GOT3 (cell line): Measurements from ENCODE around the gene FIGN.

Source experiments
- DNase-seq: peaks from one replicate; lab custom pipeline; 2025; ENCODE audit warnings: mixed read lengths; lab: John Stamatoyannopoulos, UW

FIGN gene, protein sequence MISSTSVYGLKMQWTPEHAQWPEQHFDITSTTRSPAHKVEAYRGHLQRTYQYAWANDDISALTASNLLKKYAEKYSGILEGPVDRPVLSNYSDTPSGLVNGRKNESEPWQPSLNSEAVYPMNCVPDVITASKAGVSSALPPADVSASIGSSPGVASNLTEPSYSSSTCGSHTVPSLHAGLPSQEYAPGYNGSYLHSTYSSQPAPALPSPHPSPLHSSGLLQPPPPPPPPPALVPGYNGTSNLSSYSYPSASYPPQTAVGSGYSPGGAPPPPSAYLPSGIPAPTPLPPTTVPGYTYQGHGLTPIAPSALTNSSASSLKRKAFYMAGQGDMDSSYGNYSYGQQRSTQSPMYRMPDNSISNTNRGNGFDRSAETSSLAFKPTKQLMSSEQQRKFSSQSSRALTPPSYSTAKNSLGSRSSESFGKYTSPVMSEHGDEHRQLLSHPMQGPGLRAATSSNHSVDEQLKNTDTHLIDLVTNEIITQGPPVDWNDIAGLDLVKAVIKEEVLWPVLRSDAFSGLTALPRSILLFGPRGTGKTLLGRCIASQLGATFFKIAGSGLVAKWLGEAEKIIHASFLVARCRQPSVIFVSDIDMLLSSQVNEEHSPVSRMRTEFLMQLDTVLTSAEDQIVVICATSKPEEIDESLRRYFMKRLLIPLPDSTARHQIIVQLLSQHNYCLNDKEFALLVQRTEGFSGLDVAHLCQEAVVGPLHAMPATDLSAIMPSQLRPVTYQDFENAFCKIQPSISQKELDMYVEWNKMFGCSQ

DNA sequence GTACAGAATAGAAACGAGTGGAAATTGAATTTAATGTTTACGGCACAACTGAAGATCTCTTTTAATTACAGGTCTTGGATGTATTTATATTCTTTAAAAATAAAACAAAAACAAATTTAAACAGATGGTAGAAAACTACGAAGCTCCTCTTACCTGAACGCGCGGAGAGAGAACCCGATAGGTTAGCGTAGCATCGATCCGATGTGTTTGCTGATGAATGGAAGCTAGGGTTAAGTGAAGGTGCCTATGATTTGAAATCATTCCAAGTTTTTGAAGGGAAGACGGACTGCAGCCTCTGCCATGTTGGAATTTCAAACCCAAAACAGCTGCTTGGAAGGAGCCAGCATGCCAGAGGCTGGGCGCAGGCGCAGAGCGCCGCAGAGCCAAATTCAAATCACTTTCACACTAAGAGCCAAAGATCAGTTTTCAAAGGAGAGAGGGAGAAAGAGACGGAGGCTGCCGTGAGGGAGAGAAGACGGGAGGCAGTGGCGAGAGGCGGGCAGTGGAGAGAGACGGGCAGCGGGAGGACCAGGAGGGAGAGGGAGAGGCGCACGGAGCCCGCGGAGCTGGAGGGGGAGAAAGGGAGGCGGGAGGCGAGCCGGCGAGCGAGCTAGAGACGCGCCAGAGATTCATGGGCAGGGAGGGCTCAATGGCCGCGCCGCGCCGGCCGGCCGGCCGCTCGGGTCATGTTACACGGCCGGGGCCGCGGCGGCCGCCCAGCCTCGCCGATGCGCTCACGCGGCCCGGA, at the start of gene FIGN:
Gene FIGN (minus strand): TSS at position 324 of the 748 bp plus-strand sequence. CDS start 1,081 bp downstream, outside the sequence.
- peak; percentile 36 for DNase-seq

DNA sequence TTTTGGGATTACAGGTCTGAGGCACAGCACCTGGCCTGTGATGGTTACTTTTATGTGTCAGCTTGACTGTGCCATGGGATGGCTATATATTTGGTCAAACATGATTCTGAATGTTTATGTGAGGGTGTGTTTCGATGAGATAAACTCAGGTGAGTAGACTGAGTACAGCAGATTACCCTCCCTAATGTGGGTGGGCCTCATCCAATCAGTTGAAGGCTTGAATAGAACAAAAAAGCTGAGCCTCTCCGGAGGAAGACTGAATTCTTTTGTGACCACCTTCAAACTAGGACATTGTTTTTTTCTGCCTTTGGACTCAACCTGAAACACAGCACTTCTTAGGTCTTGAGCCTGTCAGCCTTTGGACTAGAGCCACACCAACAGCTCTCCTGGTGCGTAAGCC, 49.4 kb upstream of the FIGN start:
- DNase-seq = no peak

DNA sequence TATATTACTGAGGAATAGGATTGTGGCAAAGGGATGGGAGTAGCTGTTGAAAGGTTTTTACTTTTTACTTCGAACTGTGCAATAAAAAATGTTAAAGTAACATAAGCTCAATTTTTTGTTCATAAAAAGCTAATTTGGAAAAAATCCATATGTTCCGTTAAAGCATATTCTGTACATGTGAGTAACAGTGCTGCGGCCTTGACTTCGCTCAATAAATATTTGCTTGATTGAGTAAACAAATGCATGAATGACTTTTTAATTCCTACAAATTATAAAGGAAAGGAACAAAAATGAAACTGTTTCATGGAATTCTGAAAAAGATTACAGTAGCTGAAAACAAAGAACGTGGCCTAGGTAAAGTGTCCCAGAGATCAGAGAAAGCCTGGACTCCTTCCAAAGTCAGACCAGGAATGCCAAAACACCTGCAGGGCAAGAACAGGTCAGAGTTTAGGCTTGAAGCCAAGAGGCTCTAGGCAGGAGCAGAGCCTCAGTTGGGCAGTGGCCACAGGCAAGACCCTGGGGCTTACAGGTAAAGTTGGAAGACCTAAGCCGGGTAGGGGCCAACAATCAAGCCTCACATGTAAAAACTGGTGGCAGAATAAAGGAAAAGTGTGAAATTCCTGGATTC, 44.3 kb upstream of the FIGN start:
- DNase-seq = no peak

DNA sequence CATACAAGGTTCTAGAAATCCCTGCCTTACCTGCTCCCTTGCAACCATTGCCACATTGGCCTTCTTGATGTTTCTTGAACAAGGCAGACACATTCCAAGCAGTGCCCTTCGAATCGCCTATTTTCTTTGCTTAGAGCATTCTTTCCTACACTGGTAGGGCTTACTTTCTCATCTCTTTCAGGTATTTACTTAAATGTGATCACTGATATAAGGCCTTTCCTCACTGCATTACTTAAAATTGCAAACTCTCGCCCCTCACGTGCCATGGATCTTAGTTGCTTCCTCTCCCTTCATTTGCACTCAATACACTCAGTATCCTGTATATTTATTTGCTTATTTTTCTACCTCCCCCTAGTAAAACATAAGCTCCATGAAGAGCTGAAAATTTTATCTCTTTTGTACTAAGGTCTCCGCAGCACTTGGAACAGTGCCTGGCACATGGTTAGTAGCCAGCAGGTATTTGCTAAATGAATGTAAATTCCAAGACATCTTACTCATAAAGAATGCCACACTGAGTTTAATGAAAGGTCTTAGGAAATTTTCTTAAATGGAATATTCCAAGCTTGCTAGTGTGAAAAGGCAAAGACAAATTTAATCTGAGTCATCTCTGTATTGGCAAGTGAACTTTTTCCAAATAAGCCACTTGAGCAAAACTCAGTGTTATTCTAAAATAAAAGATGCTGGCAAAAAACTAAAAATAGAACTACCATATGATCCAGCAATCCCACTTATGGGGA, 42.4 kb upstream of the FIGN start:
- no peak for DNase-seq

DNA sequence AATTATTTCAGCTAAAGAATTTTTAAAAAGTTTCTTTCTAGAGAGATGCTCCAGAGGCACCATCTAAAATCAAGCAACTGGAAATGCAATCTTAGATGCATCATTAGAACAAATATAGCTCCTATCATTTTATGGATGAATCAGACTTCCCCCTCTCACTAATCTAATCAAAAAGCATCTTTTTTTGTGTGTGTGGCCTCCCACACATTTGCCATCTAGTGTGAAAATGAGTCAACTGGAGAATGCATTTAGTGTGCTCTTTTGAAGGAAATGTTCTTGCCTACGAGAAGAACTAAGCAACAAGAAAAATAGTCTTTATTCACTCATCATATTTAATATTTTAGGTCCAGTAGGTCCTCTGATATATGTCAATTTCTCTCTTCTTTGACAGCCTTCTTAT, 39.5 kb upstream of the FIGN start:
- no peak for DNase-seq

DNA sequence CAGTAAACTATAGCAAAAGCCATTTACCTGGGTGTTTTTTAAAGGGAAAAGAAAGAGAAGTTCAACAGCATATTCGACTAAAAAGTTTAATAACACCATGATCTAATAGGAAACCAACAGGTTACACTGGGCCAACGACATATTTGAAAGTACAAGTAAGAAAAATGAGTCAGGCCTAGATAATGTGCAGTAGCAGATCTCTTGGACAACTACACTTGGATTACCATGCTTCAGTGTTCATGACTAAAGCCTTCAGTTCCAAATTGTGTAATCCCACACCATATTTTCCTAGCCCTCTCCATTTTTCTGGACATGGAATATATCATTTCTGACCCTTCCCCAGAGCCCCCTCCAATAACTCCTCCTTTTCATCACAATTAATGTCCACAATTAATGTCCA, 39.1 kb upstream of the FIGN start:
- no peak for DNase-seq

DNA sequence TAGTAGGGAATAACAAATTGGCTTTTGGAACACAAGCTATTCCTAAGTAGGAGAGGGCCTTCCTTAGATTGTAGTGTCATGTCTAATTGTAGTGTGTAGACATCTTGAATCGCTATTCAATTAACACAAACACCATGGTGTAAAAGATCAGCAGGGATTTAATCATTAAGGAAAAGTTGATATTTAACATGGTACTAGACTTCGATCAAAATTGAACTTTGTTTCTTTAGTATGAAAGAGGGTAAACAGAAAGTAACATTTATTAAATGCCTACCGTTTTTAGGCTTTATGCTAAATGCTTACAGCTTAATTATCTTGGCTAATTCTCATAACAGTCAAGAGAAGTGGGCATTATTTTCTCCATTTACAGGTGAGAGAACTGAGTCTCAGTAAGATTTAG, 37.5 kb upstream of the FIGN start:
- DNase-seq = no peak

DNA sequence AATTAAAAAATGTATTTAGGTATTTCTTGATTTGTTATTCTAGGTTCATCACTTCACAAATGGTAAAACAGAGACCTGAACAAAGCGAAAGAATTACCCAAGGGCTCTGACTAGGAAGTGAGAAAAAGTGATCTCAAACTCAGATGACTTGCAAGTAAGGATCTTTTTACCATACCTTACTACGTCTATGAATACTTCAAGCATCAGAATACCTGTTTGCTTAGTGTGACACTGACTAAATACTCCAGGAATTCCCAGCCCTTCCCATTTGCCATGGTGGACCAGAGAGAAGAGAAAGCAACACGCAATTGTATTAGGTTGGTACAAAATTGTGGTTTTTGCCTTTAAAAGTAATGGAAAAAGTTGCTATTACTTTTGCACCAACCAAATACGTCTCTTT, 35.8 kb upstream of the FIGN start:
- DNase-seq = no peak

DNA sequence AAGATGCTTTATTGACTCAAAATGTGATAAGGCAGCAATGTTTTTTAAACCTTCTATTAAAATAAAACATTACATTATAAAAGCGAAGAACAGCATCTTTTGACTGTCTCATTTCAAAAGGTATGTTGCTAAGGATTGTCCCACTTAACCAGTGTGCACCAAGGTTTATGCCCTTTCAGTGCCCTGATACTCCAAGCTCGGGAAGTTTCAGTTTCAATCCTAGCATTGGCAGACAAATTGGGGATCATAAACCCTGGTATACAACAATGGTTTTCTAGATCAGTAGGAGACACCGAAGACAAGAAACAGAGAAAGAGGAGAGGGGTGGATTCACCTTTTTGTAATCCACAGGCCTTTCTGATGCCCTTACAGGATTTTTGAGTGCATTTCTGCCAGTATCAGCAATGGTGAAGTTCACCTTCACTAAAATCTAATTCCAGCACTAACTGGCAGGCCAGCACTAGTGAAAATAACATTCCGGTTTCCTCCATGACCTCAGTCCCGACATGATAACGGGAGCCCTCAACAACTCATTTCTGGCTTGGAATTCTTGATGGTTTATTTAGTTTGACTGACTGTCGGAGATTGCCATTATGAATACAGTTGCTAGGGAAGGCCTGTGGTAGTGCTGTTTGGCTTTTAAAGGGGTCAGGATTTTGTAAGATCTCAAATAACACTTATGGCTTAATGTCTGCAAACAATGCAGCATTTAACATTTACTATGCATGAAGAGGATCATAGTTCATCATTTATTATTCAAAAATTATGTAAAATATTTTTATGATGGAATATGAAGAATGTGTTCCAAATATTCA, 33.3 kb upstream of the FIGN start:
- no peak for DNase-seq

DNA sequence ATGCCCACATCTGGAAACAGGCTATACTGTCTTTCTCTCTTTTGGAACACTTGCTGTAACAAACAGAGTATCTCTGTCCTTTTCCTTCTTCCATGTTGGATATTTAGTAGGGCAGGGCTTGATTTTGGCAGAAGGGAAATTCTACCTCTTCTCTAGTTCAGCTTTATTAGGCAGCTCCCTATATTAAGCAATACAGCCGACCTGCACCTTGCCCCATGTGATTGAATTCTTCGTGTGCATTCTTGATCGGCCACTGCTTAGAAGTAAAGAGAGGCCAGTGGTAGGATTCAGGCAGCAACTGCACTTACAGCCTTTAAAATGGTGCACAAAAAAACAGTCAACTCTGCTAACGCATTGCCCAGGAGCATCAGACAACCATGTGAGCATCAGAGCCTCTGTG, 31.3 kb upstream of the FIGN start:
- no peak for DNase-seq

DNA sequence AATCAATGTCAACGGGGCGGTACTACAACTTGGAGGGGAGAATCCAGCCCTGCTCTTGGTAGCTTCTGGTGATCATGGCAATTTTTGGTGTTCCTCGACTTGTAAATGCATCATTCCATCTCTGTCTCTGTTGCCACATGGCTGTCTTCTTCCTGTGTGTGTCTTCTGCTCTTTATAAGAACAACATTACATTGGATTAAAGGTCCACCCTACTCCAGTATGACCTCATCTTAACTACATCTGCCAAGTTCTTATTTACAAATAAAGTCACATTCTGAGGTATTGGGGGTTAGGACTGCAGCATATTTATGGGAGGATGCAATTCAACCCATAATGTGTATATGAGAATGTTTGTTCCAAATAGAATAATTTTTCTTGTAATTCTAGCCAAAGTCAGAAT, 28.8 kb upstream of the FIGN start:
- DNase-seq = no peak

DNA sequence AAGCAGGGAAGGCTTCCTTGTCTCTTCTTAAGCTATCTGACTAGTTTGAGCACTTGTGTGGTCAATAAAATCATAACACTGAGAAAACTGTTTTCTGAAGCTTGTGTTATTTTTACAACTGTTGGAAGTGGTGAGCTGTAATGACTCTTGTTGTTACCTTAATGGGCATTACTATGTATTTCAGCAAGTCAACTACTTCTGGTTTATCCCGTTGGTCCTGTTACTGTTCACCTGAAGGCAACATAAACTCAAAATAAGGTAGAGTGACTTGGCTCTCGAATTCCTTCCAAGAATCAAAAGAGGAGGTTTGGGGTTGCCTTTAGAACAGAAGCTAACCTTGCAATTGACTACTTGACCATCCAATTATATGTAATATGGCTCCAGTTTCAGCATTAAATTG, 23.2 kb upstream of the FIGN start:
- DNase-seq = no peak

DNA sequence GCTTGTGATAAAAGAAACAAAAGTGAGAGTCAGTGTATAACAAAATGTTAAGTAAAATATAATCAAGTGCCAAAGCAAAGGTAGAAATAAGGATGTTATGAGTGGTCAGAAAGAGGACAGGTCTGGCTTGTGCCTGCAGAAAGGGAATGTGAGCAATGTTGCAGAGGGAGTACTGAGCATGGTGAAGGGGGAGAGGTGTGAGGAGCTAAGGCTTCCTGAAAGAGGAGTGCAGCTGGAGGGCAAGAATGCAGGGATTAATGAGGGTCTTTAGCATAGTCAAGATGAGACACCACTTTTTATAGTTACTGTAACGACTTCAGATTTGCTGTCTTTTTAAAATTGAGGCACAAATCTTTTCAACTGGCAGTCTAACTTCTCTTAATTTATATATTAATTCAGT, 22.0 kb upstream of the FIGN start:
- DNase-seq = no peak

DNA sequence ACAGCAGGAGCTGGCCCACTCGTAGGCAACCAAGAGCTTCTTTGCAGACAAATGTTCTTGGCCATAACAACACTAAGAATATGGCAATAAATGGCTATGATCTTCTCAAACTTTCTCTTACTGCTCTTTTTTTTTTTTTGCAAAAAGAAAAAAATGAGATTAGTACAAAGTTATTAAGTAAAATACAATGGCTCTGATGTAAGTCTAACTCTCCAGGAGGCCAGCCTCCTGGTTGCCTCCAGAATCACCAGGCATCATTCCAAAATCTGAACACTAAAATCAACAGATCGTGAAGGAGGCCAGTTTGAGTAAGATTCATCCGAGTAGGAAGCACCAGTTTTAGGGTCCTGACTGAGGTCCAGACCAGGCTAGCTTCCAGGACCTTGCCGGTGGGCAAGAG, 20.8 kb upstream of the FIGN start:
- no peak for DNase-seq

DNA sequence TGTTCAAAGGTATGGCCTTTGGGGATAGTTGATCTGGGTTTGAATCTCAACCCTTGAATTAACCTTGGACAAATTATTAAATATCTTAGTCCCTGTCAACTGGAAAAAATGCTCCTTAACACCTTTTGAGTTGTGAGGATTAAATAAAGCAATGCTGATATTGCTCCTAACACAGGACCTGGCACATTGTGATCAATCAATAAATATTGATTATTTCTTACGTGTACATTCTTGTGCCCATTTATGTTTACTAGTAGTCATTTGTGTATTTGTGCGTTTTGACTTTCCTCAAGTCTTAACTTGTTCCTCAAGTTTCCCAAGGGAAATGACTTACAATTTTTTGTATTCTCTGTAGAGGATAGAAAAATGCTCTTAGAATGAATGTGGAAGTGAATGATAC, 19.6 kb upstream of the FIGN start:
- DNase-seq = no peak

DNA sequence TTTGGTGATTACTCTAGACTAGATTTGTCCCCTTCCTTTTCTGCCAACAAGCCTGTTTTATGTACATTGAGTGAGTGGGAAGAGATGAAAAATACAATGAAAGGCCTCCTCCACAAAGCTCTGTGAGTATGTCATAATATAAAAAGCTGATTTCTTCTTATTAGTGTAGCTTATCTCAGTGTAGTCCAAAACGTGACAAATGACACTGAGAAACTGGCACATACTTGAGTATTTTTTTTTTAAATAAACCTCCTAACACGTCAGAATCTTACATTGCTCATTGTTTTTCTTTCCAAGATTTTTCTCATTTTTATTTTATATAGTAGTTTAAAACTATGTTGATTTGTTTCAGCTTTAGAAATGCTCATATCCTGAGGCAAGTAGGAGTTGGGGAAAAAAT, 17.9 kb upstream of the FIGN start:
- DNase-seq = no peak

DNA sequence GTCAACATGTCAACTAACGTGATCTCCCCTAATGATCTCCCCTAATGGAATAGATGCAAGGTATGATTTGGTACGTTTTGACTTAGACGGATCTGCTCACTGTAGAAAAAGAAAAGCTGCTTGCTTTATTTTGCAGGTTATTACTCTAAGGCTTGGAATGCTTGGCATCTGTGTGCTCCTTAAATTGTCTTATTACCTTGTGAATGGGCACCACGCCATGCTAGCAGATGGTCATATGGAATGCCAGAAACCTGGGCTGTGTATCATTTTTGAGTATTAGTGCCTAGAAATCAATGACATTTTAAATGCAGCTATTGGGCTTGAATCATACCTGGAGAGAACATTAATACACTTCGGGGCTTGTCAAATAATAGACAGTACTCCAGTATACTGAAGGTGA, 16.5 kb upstream of the FIGN start:
- no peak for DNase-seq

DNA sequence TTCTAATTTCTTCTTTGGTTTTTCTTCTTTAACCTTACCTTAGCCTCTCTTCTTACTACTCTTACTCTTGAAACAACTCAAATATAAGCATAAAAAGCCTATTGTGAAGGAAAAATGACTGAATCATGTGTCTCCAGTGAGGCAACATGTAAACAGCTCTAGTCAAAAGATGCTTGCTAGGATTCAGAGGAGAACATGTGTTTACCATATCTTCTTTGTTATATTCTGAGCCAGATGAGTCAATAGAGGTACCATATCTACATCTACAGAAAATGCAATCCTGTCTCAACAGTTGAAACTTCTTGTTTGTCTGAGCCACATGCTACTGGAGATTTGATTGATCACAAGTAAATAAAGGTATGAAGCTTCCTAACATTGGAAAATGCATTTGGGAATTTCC, 15.9 kb upstream of the FIGN start:
- DNase-seq = no peak

DNA sequence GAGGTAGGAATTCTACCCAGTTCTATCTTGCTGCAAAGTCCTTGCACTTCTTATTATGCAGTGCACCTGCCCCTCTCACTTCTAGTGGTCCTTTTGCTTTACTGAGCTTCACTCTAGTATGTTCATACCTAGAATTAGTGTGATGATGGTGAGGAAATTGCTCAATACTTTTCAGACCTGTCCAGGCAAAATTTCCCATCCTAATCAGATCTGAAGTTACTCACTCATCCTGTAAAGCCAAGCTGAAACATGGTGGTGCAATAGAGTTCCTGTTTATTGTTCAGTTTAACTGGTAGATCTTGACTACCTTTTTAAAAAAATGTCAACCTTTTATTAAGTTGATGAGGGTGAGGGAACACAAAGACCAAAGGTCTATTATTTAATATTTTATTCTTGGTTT, 12.6 kb upstream of the FIGN start:
- no peak for DNase-seq

DNA sequence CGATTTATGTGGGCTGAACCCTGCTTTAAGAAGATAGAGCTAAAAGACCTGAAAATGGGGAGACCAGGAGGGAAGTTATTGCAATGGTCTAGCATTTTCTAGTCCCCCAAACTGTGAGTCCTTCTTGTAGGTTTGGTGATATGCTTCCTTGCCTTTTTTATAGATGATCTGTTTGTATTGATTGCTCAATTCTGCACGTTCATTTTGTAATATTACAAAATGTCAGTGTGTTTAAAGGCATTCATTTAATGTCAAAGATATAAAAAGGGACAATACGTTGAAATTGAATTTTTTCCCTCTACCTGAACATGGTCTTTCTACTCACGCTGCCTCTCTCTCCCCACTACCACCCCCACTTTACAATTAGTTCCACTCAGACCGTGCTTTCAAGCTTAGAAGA, 5.6 kb upstream of the FIGN start:
- no peak for DNase-seq

DNA sequence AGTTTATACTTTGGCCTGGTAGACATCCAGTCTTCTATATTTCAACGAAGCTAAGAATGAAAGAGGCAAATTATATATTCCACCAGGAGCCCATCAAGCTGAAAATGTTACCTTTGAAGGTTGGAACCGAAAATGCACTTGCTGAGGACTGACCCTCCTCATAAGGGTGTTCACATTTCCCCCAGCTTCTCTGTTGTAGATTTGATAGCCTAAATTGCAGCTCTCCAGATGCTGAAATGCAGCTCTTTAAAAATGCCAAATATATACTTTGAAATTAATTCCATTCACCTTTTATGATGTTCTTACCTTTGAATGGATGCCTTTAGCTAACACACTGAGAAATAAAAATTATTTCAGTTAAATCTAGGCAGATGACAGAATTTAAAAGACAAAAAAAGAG, 1.8 kb upstream of the FIGN start:
- no peak for DNase-seq
